T-helper 2 cell treated with Interferon-gamma antibody and Interleukin-4, amounts not matched to agents 100 ng/mL and 5 ng/mL, for 36 hours (primary cell): ENCODE results near the gene PPP1CA. TPM values are rescaled to one million over a fixed set of nuclear protein-coding genes. Genes with fewer than 3 reads are reported as not detected.

Experiments
- intact Hi-C: fragments of 100-400 bp; cut with micrococcal nuclease; formaldehyde crosslinking; loops from one replicate; pipeline ENCODE4 v1.15.1; 2023
- total RNA-seq: library from RNA; stranded (reverse); gene quantifications from 2 replicates; pipeline ENCODE4 v1.2.3, GENCODE V29; 2022

Gene PPP1CA
- total RNA-seq, 1 donor from 2014 or later: 351 TPM

GRCh38 chr11:67435031-67435726 lies 33.5 kb upstream of the PPP1CA start:
- intact Hi-C loops: no loop called here

GRCh38 chr11:67434395-67434881 lies 32.8 kb upstream of the PPP1CA start:
- intact Hi-C loops: no loop called here

- intact Hi-C loops: no loop called here
Measured at GRCh38 chr11:67433536-67434394, 32.1 kb upstream of the PPP1CA start.

DNA sequence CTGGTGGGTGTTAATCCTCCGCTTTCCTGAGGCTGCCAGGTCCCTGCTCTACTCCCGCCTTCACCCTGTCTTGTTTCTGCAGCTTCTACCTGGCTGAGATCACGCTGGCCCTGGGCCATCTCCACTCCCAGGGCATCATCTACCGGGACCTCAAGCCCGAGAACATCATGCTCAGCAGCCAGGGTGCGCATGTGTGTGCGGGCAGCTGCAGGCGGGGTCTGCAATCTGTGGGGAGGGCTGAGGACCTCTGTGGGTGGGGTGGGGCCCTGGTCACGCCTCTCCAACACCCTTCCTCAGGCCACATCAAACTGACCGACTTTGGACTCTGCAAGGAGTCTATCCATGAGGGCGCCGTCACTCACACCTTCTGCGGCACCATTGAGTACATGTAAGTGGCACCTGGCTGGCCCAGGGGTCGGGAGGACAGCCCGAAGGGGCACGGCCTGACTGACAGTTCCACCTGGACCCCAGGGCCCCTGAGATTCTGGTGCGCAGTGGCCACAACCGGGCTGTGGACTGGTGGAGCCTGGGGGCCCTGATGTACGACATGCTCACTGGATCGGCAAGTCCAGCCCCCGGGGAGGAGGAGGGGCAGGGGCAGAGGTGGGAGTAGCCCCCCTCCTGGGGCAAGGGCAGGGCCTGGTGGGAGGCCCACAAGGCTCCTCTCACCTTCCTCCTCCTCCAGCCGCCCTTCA lies 31.1 kb upstream of the PPP1CA start:
- intact Hi-C loops: no loop called here

- intact Hi-C loops: no loop called here
Measured at GRCh38 chr11:67431346-67432249, 29.9 kb upstream of the PPP1CA start.

GRCh38 chr11:67429722-67430121 lies 28.1 kb upstream of the PPP1CA start:
- intact Hi-C loops: loop anchor here (2.0 to 5.0 kb wide), 2 partner anchors 27 to 38 kb away; partner anchors contain the start of gene TMEM134

GRCh38 chr11:67429038-67429668 lies 27.5 kb upstream of the PPP1CA start:
- intact Hi-C loops: loop anchor here (2.0 to 5.0 kb wide), 2 partner anchors 26 to 38 kb away; partner anchors contain the start of gene TMEM134

DNA sequence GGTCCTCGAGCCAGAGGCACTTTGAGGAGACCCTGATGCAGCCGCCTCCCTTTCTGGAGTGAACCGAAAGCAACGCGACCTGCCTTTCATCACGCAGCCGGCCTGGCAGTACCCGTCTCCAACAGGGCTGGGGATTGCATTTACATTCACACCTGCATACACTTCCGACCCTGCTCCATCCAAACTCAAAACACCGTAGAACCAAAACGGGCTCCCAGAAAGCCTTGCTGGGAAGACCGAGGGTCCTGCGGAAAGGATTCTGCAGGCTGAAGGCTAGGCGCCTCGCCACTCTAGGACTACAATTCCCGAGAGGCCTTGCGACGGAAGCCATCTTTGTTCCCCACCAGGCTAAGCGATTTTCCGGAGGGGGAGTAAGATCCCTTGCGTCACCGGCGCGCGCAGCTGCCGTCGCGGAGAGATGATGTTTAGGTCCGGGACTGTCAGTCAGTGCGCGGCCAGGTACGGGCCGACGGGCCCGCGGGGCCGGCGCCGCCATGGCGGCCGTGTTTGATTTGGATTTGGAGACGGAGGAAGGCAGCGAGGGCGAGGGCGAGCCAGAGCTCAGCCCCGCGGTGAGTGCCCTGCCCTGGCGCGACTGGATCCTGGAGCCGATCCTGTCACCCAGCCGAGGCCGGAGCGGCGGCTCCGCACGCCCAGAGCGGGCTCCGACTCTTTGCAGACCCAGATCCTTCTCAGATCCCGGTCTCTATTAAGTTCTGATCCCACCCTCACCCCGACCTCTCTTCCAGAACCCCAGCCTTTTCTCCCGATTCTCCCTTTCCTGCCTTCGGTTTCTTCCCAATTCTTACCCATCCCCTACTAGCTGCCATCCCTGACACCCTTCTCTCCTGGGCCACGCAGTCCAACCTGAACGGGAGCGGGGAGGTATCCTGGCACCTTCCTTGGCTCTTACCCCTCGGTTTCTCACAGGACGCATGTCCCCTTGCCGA lies 26.7 kb upstream of the PPP1CA start, which contains the start of gene RPS6KB2:
Gene RPS6KB2, plus strand, starts transcription at position 443 of the 950 bp plus-strand sequence. Its CDS starts 52 bp downstream, at position 495.
- intact Hi-C loops: loop anchor here (1.0 to 5.0 kb wide), 5 partner anchors 9 to 80 kb away; partner anchors contain the start of genes AIP, CDK2AP2, PTPRCAP and TMEM134

DNA sequence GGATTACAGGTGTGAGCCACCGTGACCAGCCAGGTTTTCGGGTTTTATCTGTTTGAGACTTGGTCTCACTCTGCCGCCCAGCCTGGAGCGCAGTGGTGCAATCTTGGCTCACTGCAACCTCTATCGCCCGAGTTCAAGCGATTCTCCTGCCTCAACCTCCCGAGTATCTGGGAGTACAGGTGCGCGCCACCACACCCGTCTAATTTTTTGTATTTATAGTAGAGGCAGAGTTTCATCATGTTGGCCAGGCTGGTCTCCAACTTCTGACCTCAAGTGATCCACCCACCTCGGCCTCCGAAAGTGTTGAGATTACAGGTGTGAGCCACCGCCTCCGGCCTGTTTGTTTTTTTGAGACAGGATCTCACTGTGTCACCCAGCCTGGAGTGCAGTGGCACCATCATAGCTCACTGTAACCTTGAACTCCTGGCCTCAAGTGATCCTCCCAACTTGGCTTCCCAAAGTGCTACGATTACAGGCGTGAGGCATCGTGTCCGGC lies 25.8 kb upstream of the PPP1CA start:
- intact Hi-C loops: loop anchor here (5.0 kb wide), 1 partner anchor 40 kb away; the partner anchor contains the start of gene TMEM134

GRCh38 chr11:67423891-67424613 lies 22.4 kb upstream of the PPP1CA start:
- intact Hi-C loops: no loop called here

DNA sequence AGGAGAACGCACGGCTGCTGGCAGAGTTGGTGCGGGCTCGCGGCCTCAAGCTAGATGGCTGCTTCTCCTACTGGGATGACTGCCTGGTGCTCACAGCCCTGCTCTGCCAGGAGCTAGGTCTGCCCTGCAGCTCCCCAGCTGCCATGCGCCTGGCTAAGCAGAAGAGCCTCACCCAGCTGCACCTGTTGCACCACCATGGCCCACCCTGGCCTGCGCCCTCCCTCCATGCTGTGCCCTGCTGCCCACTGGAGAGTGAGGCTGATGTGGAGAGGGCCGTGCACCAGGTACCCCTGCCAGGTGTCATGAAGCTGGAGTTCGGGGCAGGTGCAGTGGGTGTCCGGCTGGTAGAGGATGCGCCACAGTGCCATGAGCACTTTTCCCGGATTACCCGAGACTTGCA lies 21.8 kb upstream of the PPP1CA start:
- intact Hi-C loops: no loop called here

- intact Hi-C loops: no loop called here
Measured at GRCh38 chr11:67422891-67423290, 21.2 kb upstream of the PPP1CA start.

DNA sequence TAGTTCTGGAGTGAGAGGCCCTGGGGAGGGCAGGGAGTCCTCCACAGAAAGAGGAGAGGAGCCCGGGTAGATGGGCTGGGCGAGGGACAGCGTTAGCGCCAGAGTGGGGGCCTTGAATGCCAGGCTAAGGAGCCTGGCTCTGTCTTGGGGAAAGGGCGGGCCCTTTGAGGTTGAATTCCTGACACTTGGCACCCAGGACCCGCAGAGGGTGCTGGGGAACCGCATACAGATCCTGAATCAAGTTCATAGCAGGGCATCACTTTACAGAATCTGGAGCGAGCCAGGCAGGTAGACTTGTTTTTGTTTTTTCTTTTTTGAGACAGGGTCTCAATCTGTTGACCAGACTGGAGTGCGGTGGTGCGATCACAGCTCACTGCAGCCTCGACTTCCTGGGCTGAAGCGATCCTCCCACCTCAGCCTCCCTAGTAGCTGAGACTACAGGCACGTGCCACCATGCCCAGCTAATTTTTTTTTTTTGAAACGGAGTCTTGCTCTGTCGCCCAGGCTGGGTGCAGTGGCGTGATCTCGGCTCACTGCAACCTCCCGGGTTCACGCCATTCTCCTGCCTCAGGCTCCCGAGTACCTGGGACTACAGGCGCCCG lies 19.9 kb upstream of the PPP1CA start:
- intact Hi-C loops: loop anchor here (2.0 kb wide), 1 partner anchor 19 kb away; no protein-coding TSS in a partner anchor

- intact Hi-C loops: loop anchor here (2.0 kb wide), 1 partner anchor 18 kb away; no protein-coding TSS in a partner anchor
Measured at GRCh38 chr11:67420646-67421429, 19.2 kb upstream of the PPP1CA start.

GRCh38 chr11:67420147-67420645 lies 18.5 kb upstream of the PPP1CA start:
- intact Hi-C loops: loop anchor here (2.0 kb wide), 1 partner anchor 17 kb away; no protein-coding TSS in a partner anchor
